ENCODE results near the gene APOC3.

Gene APOC3

GRCh38 chr11:116870054-116870453 is 40.3 kb downstream of the APOC3 start:
- DNase-seq (ENCODE audit: low spot score), result no peak

GRCh38 chr11:116871248-116871647 is 41.5 kb downstream of the APOC3 start:
- no peak for TF ChIP-seq CTCF (IDR thresholded peaks at IDR 0.05; ENCODE audit: extremely low read depth, missing control alignments)
- no peak for DNase-seq (ENCODE audit: low spot score)

More at GRCh38 chr11:116870054-116870453, 40.3 kb downstream of the APOC3 start:
- no peak for TF ChIP-seq CTCF (IDR thresholded peaks at IDR 0.05; ENCODE audit: extremely low read depth, missing control alignments)

GRCh38 chr11:116873381-116873780 is 43.7 kb downstream of the APOC3 start:
- TF ChIP-seq CTCF (IDR thresholded peaks at IDR 0.05; ENCODE audit: extremely low read depth, missing control alignments), result no peak
- DNase-seq (ENCODE audit: low spot score), result no peak

- no peak for TF ChIP-seq CTCF (IDR thresholded peaks at IDR 0.05; ENCODE audit: extremely low read depth, missing control alignments)
- DNase-seq (ENCODE audit: low spot score), result no peak
Observed at GRCh38 chr11:116874251-116874650, 44.5 kb downstream of the APOC3 start.

GRCh38 chr11:116875194-116875593 is 45.5 kb downstream of the APOC3 start:
- no peak for TF ChIP-seq CTCF (IDR thresholded peaks at IDR 0.05; ENCODE audit: extremely low read depth, missing control alignments)
- no peak for DNase-seq (ENCODE audit: low spot score)

- DNase-seq (ENCODE audit: low spot score), result no peak
- TF ChIP-seq CTCF (IDR thresholded peaks at IDR 0.05; ENCODE audit: extremely low read depth, missing control alignments), result no peak
Observed at GRCh38 chr11:116876656-116877055, 46.9 kb downstream of the APOC3 start.

- peak; percentile 60 for TF ChIP-seq CTCF (IDR thresholded peaks at IDR 0.05; ENCODE audit: extremely low read depth, missing control alignments)
- peak; percentile 63 for DNase-seq (ENCODE audit: low spot score)
Observed at GRCh38 chr11:116879800-116880625, 50.3 kb downstream of the APOC3 start.
